MV-4-11 (cell line): ENCODE results near the gene PAM.

Source experiments
- DNase-seq: peaks from one replicate; lab custom pipeline; 2025; lab: John Stamatoyannopoulos, UW

PAM gene

DNA sequence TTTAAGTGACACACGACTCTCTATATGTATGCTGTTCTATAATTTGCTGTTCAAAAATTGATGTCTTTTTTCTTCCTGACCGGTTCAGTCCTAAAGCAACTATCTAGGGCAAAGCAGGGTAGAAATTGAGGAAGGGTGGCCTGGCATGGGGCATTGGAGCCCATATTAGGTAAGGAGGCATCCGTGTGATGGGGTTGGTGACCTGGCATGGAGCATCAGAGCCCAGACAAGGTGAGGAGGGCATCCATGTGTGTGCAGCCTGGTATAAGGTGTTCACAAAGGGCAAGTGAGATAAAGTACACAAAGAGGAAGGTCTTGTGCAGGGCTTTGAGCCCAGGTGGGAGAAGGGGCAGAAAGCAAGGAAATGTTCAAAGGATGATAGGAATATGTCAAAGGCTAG is 104.9 kb downstream of the PAM start:
- DNase-seq = no peak

DNA sequence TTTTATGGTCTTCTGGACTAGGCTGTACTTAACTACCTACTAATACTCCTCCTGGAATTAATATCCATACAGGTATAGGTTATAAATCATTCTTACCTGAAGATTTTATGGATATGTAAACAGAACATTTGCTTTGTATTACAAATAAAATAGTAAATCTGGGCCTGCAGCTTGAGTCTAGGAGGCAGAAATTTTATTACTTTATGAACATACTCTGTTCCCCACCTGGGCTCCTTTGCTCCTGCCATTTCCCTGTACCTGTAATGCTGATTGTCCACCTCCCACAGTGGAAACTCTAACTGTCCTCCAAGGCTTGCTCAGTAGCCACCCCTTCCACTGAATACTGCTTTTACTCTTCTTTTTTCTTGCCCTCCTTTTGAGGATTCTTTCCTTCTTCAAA is 108.0 kb downstream of the PAM start:
- no peak for DNase-seq

DNA sequence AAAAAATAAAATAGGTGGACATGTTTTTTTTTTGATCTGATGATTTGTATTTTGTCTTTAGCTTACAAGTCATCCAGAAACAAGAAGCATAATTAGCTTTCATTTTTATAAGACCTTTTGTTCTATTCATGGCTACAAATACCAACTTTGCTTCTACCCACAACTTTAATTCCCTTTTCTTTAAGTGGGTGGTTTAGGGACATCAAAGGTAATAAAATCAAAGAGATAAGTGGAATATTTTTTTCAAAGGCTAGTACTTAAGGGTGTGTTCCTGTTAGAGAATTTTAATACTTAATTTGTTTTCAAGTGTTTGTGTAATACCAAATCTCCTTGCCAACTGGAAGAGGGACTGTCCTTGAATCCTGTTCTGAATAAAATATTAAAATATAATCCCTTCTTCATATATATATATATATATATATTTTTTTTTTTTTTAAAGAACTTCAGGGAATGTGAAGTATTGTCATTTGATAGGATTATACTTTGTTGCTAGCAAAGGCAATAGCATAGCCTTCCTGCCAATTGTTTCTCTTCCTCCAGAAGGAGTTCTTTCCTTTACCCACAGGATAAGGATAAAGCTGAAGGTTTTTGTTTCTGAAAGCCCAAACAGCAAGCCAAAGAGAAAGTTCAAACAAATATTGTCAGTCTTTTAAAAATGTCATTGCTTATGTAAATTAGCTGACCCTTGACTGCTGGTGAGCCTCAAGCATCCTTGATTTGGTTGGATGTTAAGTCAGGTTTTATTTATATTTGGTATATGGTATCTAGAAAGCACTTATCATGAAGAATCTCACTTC is 108.9 kb downstream of the PAM start:
- no peak for DNase-seq

DNA sequence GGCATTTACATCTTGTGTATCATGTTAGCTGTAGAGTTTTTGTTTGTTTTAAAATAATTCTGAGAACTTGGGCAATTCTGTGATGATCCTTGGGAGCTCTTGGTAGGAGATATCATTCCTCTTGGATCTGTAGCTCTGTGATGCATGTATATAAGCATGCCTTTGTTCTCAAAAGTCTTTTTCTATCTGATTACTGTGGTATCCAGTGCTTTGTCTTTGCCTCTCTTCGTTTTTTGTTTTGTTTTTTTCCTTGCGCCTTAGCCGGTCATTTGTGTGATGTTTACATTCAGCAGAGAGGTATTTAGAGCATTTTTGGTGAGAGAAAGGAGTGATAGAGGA is 110.0 kb downstream of the PAM start:
- no peak for DNase-seq

DNA sequence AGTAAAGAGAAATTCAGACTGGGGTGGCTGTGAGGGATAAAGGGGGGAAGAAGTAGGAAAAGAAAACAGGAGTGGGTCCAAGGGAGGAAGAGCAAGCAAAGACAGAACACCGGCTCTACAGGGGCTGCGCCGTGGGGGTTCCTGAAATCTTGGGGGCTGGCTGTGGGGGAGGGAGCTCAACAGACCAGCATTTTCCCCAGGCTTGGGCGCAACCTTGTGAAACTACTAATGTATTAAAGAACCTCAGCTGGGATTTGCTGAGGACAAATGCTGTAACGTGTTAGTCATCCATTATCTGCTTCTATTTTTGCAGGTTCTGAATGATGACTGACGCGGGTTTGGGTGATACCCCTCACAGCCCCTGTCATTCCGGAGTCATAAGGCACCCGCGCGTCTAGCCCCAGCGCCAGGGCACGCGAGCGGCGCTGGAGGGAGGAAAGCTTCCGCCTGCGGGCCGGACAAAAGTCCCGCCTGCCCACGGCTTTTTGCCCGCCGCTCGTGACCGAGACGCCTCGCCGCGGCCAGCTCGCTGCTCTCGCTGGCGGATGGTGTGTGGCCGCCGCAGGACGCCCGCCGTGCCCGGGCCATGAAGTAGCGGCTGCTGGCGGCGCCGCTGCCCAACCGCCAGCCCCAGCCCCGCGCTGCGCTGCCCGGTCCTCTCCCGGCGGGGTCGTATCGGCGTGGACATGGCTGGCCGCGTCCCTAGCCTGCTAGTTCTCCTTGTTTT is 110.6 kb downstream of the PAM start:
- peak; percentile 37 for DNase-seq

DNA sequence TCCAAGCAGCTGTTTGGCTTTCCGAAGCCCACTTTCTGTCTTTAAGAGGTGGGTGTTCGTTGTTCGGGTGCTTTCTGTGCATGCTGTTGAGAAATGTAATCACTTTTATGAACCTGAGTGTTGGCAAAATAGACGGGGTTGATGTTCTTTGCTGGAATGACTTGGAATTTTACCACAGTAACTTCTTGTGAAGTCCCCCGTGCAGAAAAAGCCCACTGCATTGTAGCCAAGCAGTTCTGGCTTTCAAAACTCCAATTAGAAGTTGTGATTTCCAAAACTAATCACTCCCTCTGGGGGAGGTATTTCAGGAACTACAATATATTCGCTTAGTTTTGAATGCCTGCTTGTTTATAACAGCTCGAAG is 111.1 kb downstream of the PAM start:
- DNase-seq = no peak

DNA sequence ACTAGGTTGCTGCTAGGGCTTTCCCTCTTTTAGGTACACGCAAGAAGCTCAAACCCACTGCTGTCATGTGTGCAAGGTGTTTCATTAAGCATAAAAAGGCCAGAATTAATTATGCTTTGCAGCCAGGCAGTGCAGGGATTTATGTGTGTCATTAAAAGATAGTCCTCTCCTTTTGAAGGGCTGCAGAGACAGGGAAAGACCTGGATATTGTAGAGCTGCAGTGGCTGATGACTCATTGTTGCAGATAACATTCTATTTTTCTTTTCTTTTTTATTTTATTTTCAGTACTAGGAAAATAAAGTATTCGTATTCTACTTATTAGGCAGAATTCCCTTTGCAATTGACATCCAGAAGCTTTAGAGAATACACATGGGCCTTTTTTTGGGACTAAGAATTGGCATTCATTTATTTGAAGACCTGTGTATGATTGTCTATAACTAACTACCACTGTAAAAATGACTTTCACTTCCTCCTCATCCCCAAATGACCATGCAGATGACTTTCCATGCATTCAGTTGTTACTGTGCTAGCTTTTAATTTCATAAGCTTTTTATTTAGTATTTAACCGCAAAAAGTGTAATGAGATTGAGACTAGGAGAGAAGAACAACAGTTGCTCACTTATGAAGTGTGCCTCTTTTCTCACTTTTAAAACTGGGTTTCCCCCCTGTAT is 113.0 kb downstream of the PAM start:
- DNase-seq = peak; percentile 52

DNA sequence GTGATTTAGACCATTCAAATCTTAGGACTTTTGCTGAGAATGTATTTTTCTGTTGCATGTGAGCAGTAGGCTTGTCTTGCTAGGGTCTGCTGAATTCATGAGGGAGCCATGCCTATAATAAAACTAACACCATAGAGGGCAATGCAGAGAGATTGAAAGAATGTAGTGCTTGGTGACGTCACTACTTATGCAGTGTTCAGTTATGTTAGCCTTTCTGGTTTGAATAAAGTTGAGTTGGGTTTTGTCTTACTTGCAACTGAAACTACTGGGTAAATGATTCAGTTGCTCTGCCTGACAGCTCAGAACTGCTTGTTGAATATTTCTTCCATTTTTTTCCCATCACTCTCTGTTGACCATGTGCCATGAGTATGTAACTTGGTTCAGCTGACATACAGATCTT is 114.1 kb downstream of the PAM start:
- no peak for DNase-seq

DNA sequence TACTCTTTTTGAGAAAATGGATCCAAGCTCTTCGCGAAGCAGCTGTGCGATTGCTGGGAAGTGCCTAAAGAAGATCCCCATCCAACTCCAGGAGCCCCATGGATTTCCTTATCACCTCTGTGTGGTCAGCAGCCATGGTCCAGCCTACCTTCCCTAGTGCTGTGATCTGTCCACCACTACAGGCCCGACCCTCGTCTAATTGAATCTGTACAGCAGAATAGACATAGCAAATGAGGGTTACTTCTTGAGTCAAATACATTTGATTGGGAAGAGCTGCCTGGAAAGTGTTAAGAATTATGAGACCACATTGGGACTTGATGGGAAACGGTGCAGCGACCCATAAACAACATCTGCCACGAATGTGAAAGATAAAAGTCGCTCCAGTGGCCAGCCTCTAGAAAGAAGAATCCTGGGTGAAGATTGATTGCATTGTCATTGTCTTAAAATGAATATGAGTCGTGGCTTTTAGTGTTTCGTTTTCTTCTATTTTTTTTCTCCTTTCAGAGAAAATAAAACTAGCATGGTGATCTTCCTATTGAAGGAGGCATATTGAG is 118.4 kb downstream of the PAM start:
- no peak for DNase-seq

DNA sequence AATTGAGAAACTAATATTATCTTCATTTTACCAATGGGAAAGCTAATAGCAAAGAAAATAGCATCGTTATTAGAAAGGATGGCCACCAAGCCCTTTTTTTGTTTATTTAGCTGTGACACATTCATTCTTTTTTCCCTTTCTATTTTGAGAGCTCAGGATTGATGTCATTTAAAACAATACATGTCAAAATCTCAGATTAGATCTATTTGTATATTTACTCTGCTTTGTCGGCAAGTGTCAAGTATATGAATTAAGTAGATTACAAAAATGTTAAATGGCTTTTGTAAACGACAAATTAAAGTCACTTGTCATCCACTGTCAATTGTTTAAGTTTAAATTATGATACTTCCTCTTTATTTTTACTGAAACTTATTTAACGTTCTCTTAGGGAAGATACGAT is 118.9 kb downstream of the PAM start:
- no peak for DNase-seq

DNA sequence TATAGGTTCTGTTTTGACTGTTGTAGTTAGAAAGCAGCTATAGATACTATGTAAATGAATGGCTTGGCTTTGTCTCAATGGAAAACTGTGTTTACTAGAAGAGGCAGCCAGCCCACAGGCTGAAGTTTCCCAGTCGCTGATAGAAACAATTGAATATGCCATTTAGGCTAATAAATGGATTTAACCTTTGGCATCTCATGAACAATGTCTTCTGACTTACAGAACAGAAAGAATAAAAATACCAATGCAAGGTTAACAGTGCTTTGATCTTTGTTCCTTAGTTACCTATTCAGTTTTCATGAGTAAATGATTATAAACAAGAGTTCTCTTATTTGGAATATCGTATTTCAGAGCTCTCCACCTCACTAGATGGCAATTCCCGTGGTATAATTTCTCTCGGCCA is 120.6 kb downstream of the PAM start:
- no peak for DNase-seq

DNA sequence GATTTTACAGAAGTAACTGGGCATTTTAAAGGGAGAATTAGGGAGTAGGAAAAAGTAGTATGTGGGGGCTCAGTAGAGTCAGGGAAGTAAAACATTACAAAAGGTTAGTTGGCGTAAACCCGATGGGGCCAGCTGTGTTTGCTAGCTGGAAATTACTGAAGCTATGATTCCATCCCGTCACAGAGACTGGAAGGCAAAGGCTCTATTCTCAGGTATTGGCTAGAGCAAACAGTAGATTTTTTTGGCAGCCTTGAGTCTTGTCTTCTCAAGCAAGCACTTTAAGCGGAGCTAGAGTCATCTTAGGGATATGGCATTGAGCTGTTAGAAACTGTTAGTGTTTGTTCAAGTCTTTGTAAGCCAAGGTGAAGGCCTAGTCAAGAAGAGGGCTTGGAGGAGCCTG is 121.5 kb downstream of the PAM start:
- DNase-seq = no peak

DNA sequence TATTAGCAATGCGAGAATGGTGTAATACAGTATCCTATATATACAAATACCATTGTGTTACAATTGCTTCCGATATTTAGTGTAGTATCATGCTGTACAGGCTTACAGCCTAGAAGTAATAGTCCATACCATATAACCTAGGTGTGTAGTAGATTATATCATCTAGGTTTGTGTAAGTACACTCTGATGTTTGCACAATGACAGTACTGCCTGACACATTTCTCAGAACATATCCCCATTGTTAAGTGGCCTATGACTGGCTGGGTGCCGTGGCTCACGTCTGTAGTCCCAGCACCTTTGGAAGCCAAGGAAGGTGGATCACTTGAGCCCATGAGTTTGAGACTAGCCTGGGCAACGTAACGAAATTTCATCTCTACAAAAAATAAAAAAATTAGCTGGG is 124.6 kb downstream of the PAM start:
- no peak for DNase-seq

DNA sequence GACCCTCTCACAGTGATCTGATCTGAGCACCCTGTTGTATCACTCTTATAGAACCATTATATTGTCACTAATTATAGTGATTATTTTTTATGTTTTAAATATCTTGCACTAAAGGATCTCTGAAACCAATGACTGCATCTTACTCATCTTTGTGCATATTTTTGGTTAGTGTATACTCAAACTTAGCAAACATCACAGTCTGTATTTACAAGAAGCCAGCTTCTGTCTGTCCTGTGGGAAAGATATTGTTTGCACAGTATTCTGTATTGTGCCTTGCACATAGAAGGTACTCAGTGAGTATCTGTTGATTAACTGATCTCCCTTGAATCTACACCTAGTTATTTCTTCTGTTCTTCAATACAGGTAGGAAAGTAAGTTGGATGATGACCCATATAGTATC is 131.5 kb downstream of the PAM start:
- DNase-seq = no peak

DNA sequence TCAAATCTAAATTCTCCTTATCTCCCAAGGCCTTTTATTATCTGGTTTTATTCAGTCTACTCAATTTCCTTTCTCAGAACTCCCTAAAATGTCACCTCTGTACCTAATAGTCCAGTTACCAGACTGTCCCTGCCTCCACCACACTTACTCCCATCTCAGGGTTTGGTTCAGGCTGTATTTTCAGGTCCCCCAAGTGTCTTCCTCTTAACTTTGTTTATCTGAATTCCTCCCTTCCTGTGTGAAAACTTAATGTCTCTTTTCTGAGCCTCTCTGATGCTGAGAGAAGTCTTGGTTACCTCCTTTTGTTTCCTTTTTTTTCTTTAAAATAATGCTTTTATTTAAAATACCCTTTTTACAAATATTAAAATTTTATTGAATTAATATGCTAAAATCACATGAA is 133.4 kb downstream of the PAM start:
- DNase-seq = no peak

DNA sequence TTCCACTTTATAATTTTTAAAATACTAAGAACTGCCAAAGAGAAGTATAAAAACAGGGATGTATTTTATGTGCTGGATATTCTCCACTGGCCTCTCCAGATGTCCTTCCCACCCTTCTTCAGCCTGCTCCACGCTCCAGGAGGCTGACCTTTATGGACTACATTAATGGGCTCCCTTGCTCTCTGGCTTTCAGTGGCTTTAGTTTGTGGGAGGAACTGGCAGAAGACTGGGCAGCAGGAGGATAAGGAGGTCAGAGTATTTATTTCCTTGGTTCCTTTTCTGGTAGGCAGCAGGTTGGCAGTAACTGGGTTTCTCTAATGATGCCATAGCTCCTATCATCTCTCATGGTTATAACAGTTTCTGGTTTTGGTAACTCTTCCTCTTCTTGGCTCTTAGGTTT is 133.9 kb downstream of the PAM start:
- no peak for DNase-seq

DNA sequence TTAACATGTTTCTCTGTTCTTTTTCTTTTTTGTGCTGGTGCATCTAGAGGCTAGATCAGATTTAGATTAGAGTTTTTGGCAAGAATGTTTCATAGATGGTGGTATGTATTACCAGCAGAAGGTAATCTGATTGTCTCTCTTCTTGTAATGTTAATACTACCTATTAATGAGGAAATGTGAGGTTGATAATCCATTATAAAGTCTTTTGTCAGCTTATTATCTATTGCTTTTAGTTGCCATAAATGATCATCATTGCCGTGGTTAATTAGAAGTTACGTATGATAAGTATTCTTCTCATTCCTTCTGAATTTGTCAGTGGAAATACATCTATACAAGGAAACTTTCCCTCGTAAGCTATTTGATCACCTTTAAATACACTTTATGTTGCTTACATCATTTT is 135.0 kb downstream of the PAM start:
- no peak for DNase-seq

DNA sequence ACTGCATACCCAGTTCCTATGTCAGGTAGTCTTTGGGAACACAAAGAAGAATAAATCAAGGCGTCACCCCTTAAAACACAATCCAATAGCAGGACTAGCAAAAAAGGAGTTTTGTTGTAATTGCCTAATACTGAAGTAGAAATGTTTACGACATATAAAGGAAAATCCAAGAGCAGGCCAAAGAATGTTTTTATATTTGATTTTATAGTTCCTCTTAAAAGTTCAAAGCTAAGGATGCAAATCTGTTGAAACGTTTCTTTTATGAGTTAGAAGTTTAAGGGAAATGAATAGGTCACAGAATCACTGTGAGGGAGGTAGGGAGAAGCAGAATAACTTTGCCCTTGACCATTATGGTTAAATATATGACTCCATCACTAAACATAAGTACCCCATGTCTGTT is 136.1 kb downstream of the PAM start:
- no peak for DNase-seq

DNA sequence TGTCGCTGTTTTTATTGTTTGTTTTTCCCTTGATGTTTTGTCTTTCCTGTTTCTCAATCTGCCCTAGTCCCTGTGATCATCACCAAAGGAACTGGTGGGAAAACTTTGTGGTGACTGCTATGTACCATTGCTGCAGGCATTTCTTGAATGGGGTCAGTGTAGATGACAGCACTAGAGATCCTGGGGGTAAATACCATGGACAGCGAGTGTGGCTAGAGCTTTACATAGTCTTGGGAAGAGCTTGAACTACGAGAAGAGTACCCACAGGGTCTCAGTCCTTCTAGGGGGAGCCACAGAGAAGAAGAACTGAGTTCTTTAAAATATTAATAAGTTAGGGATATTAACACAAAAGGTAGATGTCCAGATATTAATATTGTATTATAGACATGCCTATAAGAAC is 138.8 kb downstream of the PAM start:
- DNase-seq = no peak

DNA sequence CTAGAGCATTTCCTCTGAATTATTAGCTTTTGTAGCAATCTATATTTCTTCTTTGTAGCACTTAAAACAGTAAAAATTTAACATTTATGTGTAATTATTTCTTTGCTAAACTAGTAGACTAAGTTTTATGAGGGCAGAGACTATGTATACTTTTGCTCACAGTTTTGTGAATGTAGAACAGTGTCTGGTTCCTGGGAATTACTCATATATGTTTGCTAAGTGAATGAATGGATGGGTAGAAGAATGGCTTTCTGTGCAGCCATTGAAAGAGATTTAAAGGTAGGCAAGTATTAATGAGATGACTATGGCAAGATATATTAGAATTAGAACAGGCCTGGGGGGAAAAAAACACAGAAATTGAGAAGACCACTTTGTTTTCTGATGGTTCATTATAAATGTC is 140.1 kb downstream of the PAM start:
- no peak for DNase-seq

DNA sequence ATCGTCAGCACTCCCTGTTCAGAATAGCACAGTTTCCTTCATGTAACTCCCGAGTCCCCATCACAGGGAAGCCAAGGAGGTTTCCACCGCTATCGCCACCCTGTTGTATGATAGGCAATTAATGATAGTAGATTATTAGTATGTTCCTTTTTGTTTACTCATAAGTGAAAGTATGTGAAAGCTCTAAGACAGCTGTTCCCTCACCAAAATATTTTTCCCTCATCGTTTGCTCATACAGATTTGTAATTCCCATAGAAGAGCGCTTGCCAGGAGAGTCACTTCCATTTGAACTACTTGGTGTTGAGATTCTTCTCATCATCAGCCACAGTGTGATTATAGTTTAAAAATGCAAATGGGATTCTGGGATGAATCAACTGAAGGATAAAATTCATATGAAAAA is 140.9 kb downstream of the PAM start:
- no peak for DNase-seq

DNA sequence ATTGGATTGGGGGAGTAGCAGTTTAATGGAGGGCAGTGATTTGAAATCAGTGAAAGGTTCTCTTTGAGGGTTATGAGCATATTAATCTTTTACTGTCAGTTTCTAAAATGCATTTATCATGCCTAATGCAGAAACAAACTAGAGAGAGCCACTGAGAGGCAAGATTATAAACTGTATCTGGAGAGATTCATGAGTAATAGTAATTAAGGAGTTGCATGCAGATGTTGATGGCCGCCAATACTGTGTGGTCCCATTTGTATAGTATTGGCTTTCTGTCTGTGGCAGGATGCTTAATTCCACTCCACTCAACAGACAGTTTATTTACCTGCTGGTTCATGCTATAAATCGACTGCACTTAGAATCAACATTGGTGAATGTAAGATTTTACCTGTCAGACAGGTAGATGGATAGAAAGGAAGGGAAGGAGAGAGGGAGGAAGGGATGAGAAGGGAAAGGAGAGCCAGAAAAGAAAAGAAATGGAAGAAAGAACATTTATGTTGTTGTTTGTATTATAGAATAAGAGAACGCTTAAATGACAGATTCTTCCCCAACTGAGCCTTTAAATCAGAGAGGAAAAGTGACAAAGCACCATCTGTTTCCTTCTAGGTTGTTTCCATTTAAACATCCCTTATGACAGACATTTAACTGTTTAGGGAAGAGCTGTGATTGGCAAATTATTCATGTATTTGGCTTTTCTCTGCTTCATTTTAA is 146.5 kb downstream of the PAM start:
- no peak for DNase-seq

DNA sequence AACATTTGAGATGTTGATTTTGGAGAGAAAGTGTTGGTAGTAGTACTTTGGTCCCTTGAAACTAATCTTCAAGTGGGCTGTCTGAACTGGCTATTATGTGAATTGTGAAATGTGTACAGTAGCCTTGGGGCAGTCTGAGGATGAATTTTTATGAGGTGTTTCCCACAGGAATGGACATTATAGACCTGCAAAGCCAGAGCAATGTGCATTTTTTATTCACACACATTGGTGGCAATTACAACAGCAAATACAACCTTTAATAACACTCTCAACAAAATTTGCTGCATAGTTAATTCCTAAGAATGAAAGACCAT is 147.0 kb downstream of the PAM start:
- DNase-seq = no peak
